ENCODE measurements around the gene MED1. TPM values are rescaled to one million over a fixed set of nuclear protein-coding genes. Genes with fewer than 3 reads are reported as not detected.
"Not testable (repeated sequence)": the region's sequence is repeated elsewhere in the genome, so short reads cannot be mapped to it uniquely, and the experiment has no call there.

MED1 gene
- total and polyA plus RNA-seq, 8 donors: 32.1 to 63.2 (median 55.9) TPM

DNA sequence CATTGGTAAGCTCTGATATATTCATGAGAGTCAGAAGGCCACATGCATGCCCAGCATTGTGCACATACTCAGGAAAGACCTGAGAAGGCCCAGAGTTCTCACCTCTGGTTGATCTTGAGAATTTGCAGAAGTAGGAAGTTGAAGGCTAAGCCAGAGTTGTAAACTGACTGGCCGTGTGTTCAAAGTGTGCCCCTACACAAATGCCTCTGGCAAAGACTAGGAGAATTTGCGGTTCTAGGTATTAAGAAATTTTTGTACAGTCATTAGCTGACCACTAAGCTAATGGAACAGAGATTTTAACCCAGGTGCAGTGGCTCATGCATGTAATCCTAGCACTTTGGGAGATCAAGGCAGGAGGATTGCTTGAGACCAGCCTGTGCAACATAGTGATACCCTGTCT, 74.6 kb downstream of the MED1 start:
- Histone ChIP-seq H3K4me3 (no peak overlapping the region), H3K27ac (no peak overlapping the region), H3K36me3 (no peaks in the 10 kb centered on the region), H3K9me3 (no peaks in the 10 kb centered on the region), H3K27me3 (no peaks in the 10 kb centered on the region), H3K4me1 (peaks cover 0 to 12% of the 10 kb centered on the region in 2 donors)
- DNase-seq (no peak), ATAC-seq (no peak)
- TF ChIP-seq, protein P1, sequence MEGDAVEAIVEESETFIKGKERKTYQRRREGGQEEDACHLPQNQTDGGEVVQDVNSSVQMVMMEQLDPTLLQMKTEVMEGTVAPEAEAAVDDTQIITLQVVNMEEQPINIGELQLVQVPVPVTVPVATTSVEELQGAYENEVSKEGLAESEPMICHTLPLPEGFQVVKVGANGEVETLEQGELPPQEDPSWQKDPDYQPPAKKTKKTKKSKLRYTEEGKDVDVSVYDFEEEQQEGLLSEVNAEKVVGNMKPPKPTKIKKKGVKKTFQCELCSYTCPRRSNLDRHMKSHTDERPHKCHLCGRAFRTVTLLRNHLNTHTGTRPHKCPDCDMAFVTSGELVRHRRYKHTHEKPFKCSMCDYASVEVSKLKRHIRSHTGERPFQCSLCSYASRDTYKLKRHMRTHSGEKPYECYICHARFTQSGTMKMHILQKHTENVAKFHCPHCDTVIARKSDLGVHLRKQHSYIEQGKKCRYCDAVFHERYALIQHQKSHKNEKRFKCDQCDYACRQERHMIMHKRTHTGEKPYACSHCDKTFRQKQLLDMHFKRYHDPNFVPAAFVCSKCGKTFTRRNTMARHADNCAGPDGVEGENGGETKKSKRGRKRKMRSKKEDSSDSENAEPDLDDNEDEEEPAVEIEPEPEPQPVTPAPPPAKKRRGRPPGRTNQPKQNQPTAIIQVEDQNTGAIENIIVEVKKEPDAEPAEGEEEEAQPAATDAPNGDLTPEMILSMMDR (IDR thresholded peaks at IDR 0.05): no peak
- intact Hi-C loops (cut with DNase I): no loop called here

DNA sequence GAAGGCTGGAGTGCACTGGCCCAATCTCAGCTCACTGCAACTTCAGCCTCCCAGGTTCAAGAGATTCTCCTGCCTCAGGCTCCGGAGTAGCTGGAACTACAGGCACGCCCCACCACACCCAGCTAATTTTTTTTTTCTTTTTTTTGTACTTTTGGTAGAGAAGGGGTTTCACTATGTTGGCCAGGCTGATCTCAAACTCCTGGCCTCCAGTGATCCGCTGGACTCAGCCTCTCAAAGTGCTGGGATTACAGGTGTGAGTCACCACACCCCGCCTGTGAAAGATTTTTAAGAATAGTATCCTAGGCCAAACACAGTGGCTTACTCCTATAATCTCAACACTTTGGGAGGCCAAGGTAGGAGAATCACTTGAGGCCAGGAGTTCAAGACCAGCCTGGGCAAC, 83.3 kb downstream of the MED1 start:
- H3K27me3 ChIP-seq; intact Hi-C loops (cut with DNase I); ATAC-seq; H3K27ac ChIP-seq; H3K4me3 ChIP-seq; H3K36me3 ChIP-seq; DNase-seq; H3K9me3 ChIP-seq: not testable (repeated sequence)
- peaks cover 0 to 33% of the 10 kb centered on the region in 2 donors for H3K4me1 ChIP-seq

DNA sequence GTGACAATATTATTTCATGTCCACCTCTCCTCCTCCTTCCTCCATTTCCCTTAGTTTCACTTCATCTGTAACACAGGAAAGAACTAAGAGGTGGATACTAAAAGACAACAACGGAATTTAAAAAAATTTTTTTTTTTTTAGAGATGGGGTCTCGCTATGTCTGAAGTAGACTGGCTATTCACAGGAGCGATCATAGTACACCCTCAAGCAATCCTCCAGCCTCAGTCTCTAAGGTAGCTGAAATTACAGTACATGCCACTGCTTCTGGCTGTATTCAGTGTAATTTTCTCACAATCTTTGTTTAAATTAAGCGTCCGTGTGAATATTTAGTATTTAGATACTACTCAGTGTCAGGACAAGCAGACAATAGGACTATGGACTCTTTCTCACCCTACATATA, 85.2 kb downstream of the MED1 start:
- intact Hi-C loops (cut with DNase I): no loop called here
- Histone ChIP-seq H3K4me3 (no peak overlapping the region), H3K36me3 (no peaks in the 10 kb centered on the region), H3K4me1 (peaks cover 0 to 42% of the 10 kb centered on the region in 2 donors), H3K9me3 (no peaks in the 10 kb centered on the region), H3K27me3 (no peaks in the 10 kb centered on the region), H3K27ac (peak overlapping the region; percentile 10 to 70)
- TF ChIP-seq, protein P1 (IDR thresholded peaks at IDR 0.05): no peak
- DNase-seq: no peak
- no peak for ATAC-seq

DNA sequence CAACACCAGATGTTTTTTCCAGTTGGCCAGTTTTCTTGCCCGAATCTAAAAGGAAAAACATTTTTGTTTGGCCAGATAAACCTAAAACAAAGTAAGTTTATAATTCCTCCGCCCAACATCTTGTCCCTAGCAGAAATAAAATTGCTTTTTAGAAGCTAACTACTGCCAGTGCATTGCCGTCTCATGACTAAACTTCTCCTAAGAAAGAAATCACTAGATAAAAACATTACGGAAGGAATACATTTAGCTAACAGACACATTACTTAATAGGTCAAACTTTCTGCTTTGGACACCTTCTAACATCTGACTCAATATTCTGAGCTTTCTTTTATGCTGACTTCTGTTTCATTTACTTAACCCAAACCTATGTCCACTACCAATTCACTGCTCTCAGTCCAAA, 85.8 kb downstream of the MED1 start:
- DNase-seq (no peak), ATAC-seq (peak; percentile 49)

DNA sequence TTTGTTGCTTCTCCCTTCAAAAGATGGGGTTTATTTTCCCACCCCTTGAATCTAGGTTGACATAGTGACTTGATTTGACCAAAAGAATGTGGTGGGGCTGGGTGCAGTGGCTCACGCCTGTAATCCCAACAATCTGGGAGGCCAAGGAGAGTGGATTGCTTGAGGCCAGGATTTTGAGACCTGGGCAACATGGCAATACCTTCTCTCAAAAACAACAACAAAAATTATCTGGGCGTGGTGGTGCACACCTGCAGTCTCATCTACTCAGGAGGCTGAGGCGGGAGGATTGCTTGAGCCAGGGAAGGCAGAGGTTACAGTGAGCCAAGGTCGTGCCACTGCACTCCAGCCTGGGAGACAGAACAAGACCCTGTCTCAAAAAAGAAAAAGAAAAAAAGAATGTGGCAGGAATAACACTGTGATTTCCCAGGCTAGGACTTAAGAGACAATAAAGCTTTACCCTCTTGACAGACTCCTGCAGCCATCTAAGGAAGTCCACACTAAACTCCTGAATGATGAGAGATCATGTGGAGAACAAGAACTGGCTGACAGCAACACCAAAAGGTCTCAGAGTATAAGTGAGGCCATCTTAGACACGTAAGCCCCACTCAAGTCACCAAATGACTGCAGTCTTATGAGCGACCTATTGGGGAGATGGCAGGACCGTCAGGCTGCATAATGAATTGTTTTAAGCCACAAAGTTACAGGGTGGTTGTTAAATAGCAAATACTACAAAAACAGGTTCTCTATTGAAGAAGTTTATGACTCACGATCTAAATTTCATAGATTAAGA, 86.6 kb downstream of the MED1 start:
- DNase-seq: no peak
- peaks cover 0 to 46% of the 10 kb centered on the region in 2 donors for H3K4me1 ChIP-seq
- peak overlapping the region in 1 of 2 donors; percentile 9 for H3K4me3 ChIP-seq
- TF ChIP-seq, protein P1 (IDR thresholded peaks at IDR 0.05): no peak
- H3K9me3 ChIP-seq: no peaks in the 10 kb centered on the region
- no peaks in the 10 kb centered on the region for H3K27me3 ChIP-seq
- ATAC-seq: peak; percentile 28
- H3K36me3 ChIP-seq: no peaks in the 10 kb centered on the region
- intact Hi-C loops (cut with DNase I): no loop called here
- H3K27ac ChIP-seq: peak overlapping the region; percentile 10 to 70

More for the DNA sequence above, 85.8 kb downstream of the MED1 start:
- intact Hi-C loops (cut with DNase I): no loop called here
- Histone ChIP-seq H3K9me3 (no peaks in the 10 kb centered on the region), H3K27me3 (no peaks in the 10 kb centered on the region), H3K4me1 (peaks cover 0 to 42% of the 10 kb centered on the region in 2 donors), H3K4me3 (no peak overlapping the region), H3K27ac (peak overlapping the region; percentile 10 to 70), H3K36me3 (no peaks in the 10 kb centered on the region)
- TF ChIP-seq, protein P1 (IDR thresholded peaks at IDR 0.05): no peak

Data from left lung (tissue), 10 donors.